Measurements from ENCODE around the gene XPC.

XPC gene

GRCh38 chr3:14170531-14171159 lies 7.8 kb downstream of the XPC start:
- no peak for DNase-seq (ENCODE audit: low read depth)

DNA sequence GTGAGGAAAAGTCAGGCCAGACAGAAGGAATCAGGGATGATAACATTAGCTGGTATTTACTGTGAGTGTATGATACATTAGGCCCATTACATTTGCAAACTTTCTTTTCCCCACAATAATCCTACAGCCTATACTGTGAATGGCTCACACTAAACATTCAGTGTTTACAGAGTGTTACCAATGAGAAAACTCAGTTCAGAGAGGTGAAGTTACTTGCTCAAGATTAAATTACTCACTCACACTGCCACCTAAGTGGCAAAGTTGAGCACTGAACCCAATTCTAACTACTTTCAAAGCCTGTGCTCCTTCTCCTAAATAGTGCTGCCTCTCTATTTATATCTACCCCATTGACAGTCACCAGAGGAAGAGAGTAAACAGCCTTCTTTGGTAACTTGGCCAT lies 8.5 kb downstream of the XPC start:
- no peak for DNase-seq (ENCODE audit: low read depth)

- no peak for DNase-seq (ENCODE audit: low read depth)
Measured at GRCh38 chr3:14169435-14169834, 9.0 kb downstream of the XPC start.

DNA sequence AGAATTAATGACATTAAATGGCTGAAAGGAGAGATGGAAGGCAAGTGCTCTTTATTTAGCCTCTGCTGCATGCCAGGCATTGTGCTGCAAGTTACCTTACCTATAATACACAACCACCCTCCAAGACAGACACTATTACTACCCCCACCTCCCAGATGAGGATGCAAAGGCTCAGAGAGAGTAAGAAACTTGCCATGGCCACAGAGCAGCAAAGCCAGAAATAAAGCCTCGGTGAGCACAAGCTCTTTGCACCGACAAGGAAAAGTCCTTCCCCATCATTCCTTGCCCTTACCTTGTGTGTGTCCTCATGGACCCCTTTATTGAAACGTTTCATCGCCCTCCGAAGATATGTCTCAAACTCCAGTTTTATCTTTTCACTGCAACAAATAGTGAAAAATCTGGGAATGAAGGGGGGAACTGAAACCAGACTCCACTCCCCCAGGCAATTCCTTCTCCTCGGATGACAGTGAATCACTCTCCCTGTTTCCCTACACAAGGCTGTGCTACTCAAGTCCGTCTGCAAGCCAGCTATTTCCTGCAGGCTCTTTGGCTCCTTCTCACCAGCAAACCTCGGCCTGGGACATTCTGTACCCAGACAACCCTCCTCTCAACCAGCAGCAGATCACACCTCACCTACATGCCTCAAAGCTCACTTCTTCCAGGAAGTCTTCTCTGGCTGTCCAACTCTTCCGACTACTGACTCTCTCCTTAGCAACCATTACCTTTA lies 11.4 kb downstream of the XPC start:
- DNase-seq (ENCODE audit: low read depth): no peak

DNA sequence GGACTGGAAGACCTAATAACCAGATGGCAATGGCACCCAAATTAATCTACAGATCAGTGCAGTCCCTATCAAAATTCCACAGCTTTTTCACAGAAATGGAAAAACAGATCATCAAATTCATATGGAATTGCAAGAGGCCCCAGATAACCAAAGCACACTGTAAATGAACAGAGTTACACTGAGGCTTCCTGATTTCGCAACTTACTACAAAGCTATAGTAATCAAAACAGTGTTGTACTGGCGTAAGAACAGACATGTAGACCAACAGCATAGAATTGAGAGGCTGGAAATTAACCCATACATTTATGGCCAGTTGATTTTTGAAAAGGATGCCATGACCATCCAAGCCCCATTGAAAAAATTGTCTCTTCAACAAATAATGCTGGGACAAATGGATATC lies 16.2 kb downstream of the XPC start:
- DNase-seq (ENCODE audit: low read depth): no peak

DNA sequence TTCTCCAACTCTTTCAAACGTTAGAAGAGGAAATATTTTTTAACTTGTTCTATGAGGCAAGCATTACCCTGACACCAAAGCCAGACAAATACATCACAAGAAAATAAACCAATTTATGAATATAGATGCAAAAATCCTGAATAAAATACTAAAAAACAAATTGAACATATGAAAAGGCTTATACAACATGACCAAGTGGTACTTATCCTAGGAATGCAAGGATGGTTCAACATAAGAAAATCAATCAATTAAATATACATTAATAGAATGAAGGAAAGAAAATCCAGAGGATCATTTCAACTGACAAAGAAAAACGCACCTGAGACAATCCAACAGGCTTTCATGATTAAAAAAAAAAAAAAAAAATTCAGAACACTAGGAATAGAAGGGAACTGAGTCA lies 17.1 kb downstream of the XPC start:
- DNase-seq (ENCODE audit: low read depth): no peak

DNA sequence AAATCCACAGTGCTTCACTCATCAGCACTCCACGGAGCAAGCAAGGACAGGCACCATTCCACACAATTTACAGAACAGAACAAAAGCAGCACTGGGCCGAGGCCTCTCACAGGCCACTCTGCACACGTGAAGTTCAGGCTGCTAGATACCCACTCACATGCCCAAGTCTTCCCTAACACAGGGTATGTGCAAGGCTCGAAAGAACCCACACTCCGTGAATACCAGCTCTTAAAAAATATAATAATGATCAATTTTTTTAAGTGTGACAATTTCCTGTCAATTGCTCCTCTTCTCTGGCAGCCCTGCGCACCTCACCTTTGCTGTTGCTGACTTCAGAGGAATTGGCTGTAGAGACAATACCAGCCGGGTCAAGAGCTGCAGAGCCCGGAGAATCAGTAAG lies 19.0 kb downstream of the XPC start:
- no peak for DNase-seq (ENCODE audit: low read depth)

DNA sequence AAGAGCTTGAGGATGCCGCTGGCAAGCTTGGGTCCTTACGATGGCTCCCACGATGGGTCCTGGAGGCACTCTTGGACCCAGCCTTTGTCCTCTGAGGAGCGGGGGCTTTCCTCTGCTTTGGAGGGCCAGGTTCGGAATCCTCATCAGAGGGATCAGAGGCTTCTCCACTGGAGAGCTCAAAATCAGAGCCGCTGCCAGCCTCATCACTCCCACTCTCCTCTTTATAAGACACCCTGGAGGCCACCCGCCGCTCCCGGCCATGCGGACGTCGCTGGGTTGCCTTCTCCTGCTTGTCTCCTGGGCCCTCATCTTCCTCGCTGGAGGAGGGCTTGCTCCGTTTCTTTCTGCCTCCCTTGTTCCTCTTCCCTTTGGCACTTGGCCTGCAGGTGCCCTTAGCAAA lies 20.0 kb downstream of the XPC start:
- no peak for DNase-seq (ENCODE audit: low read depth)

DNA sequence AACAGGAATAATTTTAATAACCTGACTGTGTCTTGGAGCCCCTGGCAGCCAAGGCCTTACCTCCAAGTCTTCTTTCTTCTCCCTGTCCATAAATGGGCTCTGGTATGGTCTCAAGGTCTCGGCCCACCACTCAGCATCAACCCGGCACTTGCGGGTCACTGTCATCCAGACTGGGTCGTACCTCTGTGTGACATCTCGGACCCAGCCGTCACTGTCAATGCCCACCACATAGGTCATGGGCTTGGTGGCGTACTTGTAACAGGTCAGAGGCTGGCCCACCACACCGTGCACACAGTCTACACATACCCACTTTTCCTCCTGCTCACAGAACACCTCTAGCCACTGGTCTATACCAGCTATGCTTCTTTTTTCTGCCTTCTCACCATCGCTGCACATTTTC lies 20.4 kb downstream of the XPC start:
- DNase-seq (ENCODE audit: low read depth): no peak

DNA sequence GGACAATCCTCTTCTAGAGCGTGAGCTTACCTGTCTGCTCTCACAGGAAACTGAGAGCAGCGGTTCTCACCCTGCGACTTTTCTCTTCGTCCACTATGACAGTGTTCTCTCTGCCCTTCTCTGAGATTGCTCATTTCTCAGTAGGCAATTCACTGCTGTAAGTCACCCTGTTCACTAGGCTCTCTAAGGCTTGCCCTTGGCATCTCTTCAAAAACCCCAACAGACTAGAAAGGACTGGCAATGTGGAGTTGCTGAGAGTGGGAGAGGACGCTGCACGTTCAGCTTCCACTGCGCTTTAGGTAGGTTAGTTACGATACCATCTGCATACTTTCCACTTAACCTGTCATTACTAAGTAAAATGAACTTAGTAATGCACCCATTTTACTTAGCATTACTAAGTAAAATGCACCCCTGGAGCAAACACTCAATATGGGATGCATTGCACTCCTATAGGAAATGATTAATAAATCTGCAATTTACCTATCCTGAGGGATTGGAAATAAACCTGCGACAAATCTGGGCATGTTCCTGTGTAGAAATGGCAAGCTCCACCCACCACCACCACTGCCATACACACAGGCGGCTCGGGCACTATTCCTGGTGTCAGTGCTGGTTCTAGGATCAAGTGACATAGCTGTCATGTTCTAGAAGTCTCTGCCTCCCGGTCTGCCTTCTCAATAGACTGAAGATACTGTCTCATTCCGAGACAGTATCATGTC lies 21.4 kb downstream of the XPC start:
- DNase-seq (ENCODE audit: low read depth): no peak

DNA sequence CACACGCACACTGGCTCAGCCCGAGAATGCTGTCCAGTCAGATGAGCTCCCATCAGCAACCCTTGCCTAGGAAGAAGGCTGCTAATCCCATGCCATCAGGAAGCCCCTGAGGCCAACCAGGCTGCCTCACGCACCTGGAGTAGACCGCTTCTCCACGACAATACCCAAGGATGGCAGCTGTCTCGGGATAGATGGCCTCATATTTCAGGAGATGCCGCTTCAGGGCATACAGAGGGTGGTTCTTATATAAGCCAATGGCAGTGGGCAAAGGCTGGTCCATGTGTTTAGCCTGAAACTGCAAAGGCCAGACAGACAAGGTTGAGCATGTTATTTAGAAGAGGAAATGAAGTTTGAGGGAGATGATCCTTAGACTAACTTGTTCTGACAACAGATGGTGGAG lies 22.2 kb downstream of the XPC start:
- no peak for DNase-seq (ENCODE audit: low read depth)

- no peak for DNase-seq (ENCODE audit: low read depth)
Measured at GRCh38 chr3:14154895-14155440, 23.4 kb downstream of the XPC start.

DNA sequence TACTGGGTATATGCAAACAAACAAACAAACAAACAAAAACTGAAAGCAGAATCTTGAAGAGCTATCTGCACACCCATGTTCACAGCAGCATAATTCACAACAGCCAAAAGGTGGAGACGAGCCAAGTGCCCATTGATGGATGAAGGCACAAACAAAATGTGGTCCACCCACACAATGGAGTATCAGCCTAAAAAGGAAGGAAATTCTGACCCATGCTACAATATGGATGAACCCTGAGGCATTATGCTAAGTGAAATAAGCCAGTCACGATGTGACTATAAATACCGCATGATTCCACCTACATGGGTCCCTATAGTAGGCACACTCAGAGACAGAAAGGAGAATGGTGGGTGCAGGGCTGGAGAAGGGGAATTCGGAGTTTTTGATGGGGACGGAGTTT lies 24.1 kb downstream of the XPC start:
- no peak for DNase-seq (ENCODE audit: low read depth)

DNA sequence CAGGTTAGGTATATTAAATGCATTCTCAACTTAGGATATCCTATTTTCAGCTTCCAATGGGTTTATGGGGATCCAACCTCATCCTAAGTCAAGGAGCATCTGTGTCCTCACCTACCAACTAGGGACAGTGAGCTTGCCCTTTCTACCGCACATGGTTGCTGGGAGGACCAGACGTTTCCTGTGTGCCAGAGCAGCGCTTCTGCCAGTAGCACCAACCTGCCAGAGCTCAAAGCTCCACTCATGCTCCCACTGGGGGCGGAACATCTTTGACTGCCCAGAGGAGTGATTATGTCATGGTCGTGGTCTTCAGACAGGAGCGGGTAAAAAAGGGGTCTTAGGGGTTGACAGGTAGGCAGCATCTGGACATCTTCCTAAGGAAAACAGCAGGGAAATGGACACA lies 24.7 kb downstream of the XPC start:
- no peak for DNase-seq (ENCODE audit: low read depth)

DNA sequence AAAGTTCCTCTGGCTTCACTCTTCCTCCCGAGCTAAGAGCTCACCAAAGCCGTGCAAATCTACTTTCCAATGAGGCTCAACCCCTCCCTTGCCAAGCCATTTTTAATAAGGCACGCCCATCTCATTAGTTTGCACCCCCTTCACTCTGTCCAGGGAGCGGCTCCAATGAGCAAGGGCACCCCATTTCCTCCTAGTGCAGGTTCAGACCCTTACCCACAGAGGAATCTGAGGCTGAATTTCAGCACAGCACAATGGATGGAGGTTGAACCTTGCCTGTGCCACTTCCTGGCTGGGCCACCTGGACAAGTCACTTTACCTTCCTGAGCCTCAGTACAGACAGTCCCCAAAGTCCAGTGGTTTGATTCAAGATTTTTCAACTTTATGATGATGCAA lies 25.4 kb downstream of the XPC start:
- DNase-seq (ENCODE audit: low read depth): no peak

DNA sequence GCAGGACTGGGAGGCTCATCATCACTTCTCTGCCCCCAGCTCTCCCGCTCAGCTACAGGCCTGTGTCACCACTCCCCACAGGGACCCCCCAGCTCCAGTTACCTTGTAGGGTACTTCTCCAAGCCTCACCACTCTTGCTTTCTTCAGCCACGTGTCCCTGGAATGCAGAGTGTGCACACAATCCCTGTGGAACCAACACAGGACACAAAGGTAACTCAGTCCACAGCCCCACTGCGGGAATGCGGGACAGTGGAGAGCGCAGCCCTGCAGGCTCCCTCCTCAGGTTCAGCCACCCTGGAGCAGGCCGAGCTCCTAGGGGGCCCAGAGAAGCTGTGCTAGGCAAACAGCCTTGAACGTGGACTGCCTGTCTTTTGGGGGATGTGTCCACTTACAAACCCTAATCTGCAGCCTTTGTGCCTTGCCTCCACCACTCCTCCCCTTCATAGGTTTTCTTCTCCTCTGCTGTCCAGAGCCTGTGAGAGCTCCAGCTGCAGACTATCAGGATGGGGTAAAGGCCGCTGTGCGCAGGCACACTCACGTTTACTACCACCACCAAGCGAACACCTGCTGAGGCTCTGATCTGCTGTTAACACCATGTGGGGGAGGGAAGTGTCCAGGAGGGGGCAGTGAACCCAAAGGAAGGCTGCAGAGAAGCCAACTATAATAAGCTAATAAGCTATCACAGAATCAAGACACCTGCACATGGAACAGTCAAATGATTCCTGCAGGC lies 26.0 kb downstream of the XPC start:
- DNase-seq (ENCODE audit: low read depth): no peak

DNA sequence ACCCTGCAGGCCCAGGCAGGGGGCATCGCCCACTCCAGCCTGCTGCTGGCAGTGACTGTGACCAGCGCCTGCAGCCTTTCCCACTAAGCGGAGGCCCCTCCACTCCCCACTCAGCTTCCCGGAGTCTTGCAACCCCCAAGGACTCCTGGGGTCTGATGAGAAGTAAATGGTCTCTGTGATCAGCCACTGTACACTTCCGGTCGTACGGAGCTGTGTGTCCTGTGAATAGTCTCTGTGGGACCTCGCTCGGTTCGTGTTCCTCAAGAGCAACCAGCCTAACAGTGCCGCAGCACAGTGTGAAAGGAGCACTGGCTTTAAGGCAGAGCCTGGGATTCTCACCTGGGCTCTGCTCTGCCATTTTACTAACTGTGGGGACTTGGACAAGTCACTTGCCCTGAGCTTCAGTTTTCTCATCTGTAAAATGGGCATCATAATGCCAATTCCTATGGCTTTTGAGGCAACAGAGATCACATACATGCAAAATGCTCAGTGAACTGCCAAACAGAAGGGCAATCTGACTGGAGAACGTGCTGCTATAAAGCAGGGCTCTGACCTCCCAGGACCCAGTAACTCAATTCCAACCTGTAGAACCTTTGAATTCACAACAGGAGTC lies 26.8 kb downstream of the XPC start:
- DNase-seq (ENCODE audit: low read depth): no peak

GRCh38 chr3:14150491-14151230 lies 27.7 kb downstream of the XPC start:
- no peak for DNase-seq (ENCODE audit: low read depth)

DNA sequence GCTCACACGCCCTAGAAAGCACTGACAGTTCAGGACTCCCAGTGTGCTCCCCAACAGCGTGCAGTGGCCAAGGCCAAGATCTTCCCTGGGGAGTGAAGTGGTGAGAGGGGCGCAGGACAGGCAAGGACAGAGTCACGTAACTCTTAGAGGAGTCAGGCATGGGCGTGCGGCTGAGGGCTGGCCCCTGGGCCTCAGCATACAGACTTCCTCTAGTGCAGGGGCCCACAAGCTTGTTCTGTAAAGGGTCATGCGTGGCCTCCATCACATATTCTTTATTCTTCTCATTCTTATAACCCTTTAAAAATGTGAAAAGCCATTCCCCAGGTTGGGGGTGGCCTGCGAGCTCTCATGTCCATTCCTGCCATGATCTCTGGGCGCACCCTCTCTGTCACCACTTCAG lies 28.3 kb downstream of the XPC start:
- DNase-seq (ENCODE audit: low read depth): no peak

GRCh38 chr3:14148041-14148985 lies 30.1 kb downstream of the XPC start:
- DNase-seq (ENCODE audit: low read depth): no peak

Data from HS-27A (cell line).